A549 (cell line): ENCODE results near the gene TCEA2.

ENCODE experiments used
- BHLHE40 ChIP-seq: IDR thresholded peaks from 2 replicates; pipeline ENCODE4 v1.6.1; 2012; ENCODE audit warnings: low read depth, low read length, inconsistent platforms
- CHD2 ChIP-seq: fragments of 150-350 bp; IDR thresholded peaks from 2 replicates; pipeline ENCODE4 v1.6.1; 2014; ENCODE audit warnings: low read length; ENCODE audit not compliant: partially characterized antibody
- EHMT2 ChIP-seq: fragments of 200-600 bp; sonication (generic); IDR thresholded peaks from 2 replicates; pipeline ENCODE4 v1.6.1; 2016; ENCODE audit warnings: antibody characterized with exemption, low read depth, mild to moderate bottlenecking, moderate library complexity
- EP300 ChIP-seq, 2 experiments: fragments of >200 bp; sonication (Bioruptor Twin); formaldehyde crosslinking; IDR thresholded peaks; 2 replicates in 1 of 2; 3 replicates in 1 of 2; pipeline ENCODE4 v1.6.1; 2016 to 2017
- FOSL2 ChIP-seq, 2 experiments: fragments of 450-650 bp in 1 of 2; fragments of >200 bp in 1 of 2; sonication (Bioruptor Twin) in 1 of 2; formaldehyde crosslinking; IDR thresholded peaks; 2 replicates each; pipeline versions ENCODE4 v1.5.0 to v1.6.1; 2016 to 2020; ENCODE audit warnings: mild to moderate bottlenecking in 1 of 2, moderate library complexity in 1 of 2
- JUN ChIP-seq, 2 experiments: fragments of >200 bp; sonication (Bioruptor Twin); formaldehyde crosslinking; IDR thresholded peaks; 2 replicates in 1 of 2; 3 replicates in 1 of 2; pipeline ENCODE4 v1.6.1; 2016 to 2017
- KDM5A ChIP-seq: fragments of 200-600 bp; sonication (generic); IDR thresholded peaks from 2 replicates; pipeline ENCODE4 v1.6.1; 2016; ENCODE audit warnings: antibody characterized with exemption, mild to moderate bottlenecking
- MAZ ChIP-seq: fragments of 150-350 bp; IDR thresholded peaks from 2 replicates; pipeline ENCODE4 v1.6.1; 2014; ENCODE audit warnings: antibody characterized with exemption, low read depth, low read length, borderline replicate concordance
- RAD21 ChIP-seq, 2 experiments: fragments of >200 bp in 1 of 2; sonication (Bioruptor Twin) in 1 of 2; formaldehyde crosslinking in 1 of 2; IDR thresholded peaks in 1 of 2; conservative IDR thresholded peaks in 1 of 2; 2 replicates in 1 of 2; 3 replicates in 1 of 2; pipeline ENCODE4 v1.6.1; 2012 to 2018; ENCODE audit warnings: inconsistent platforms in 1 of 2
- RFX5 ChIP-seq: fragments of 450-650 bp; IDR thresholded peaks from 2 replicates; pipeline ENCODE4 v1.7.1; 2014; ENCODE audit warnings: antibody characterized with exemption, mild to moderate bottlenecking, moderate library complexity
- TF ChIP-seq, protein P1 (sequence below): fragments of >200 bp; sonication (Bioruptor Twin); formaldehyde crosslinking; IDR thresholded peaks from 3 replicates; pipeline ENCODE4 v1.5.1; 2016
- TF ChIP-seq, protein P2 (sequence below): IDR thresholded peaks from 2 replicates; pipeline ENCODE4 v1.6.1; 2012

DNA sequence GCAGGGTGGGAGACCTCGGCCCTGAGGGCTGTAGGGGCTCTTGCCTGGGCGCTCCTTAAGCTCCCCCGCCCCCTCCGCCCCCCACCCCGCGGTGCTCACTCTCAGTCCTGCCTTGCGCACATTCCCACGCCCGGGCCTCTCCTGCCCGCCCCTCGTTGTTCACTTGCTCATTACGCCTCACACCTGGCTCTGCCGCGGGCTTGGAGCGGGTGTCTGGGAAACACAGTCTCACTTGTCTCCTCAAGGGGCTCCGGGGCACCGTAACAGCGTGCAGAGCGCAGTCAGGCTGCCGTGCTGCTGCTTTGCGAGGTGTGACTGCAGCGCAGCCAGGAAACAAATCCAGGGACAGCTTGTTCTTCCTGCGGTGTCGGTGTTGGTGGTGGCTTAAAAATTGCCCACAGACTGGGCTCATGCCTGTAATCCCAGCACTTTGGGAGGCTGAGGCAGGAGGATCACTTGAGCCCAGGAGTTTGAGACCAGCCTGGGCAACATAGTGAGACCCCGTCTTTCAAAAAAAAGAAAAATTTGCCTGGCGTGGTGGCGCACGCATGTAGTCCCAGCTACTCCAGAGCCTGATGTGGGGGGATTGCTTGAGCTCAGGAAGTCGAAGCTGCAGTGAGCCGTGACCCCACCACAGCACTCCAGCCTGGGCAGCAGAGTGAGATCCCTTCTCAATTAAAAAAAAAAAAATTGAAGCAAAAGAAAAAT, 39.8 kb downstream of the TCEA2 start:
- TF ChIP-seq RFX5 (no peak), MAZ (no peak), KDM5A (no peak), BHLHE40 (no peak), EHMT2 (no peak), RAD21 (conservative IDR thresholded peaks at IDR 0.05 in 1 of 2, IDR thresholded peaks at IDR 0.05 in 1 of 2) (no peak), EP300 (IDR thresholded peaks at IDR 0.05) (no peak), FOSL2 (IDR thresholded peaks at IDR 0.05) (no peak), FOSL2 (CRISPR knock-in tag; IDR thresholded peaks at IDR 0.05) (no peak), JUN (IDR thresholded peaks at IDR 0.05) (no peak), CHD2 (no peak)
- TF ChIP-seq, protein P1, sequence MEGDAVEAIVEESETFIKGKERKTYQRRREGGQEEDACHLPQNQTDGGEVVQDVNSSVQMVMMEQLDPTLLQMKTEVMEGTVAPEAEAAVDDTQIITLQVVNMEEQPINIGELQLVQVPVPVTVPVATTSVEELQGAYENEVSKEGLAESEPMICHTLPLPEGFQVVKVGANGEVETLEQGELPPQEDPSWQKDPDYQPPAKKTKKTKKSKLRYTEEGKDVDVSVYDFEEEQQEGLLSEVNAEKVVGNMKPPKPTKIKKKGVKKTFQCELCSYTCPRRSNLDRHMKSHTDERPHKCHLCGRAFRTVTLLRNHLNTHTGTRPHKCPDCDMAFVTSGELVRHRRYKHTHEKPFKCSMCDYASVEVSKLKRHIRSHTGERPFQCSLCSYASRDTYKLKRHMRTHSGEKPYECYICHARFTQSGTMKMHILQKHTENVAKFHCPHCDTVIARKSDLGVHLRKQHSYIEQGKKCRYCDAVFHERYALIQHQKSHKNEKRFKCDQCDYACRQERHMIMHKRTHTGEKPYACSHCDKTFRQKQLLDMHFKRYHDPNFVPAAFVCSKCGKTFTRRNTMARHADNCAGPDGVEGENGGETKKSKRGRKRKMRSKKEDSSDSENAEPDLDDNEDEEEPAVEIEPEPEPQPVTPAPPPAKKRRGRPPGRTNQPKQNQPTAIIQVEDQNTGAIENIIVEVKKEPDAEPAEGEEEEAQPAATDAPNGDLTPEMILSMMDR, result no peak
- TF ChIP-seq, protein P2, sequence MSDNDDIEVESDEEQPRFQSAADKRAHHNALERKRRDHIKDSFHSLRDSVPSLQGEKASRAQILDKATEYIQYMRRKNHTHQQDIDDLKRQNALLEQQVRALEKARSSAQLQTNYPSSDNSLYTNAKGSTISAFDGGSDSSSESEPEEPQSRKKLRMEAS, result no peak
